Activated naive CD4-positive, alpha-beta T cell treated with Interleukin-2 at 50 U/mL for 16 hours (primary cell): ENCODE results near the gene AMMECR1.
"Not testable (repeated sequence)": the region's sequence is repeated elsewhere in the genome, so short reads cannot be mapped to it uniquely, and the experiment has no call there.

Experiments used
- DNase-seq: peaks from one replicate; pipeline ENCODE4 v3.0.0-alpha.2; 2020

Gene AMMECR1

GRCh38 chrX:110162131-110162530 is 155.8 kb downstream of the AMMECR1 start:
- DNase-seq = no peak

GRCh38 chrX:110161361-110161686 is 156.6 kb downstream of the AMMECR1 start:
- no peak for DNase-seq

- DNase-seq = no peak
Measured at GRCh38 chrX:110159865-110160264, 158.0 kb downstream of the AMMECR1 start.

GRCh38 chrX:110159235-110159634 is 158.7 kb downstream of the AMMECR1 start:
- no peak for DNase-seq

- no peak for DNase-seq
Measured at GRCh38 chrX:110157444-110157843, 160.4 kb downstream of the AMMECR1 start.

GRCh38 chrX:110156167-110156754 is 161.6 kb downstream of the AMMECR1 start:
- no peak for DNase-seq

GRCh38 chrX:110155759-110156158 is 162.1 kb downstream of the AMMECR1 start:
- no peak for DNase-seq

- not testable (repeated sequence) for DNase-seq
Measured at GRCh38 chrX:110154328-110154727, 163.6 kb downstream of the AMMECR1 start.

- no peak for DNase-seq
Measured at GRCh38 chrX:110153896-110154295, 164.0 kb downstream of the AMMECR1 start.

- no peak for DNase-seq
Measured at GRCh38 chrX:110153244-110153643, 164.6 kb downstream of the AMMECR1 start.

GRCh38 chrX:110146521-110146920 is 171.4 kb downstream of the AMMECR1 start:
- DNase-seq = peak; percentile 6

GRCh38 chrX:110145854-110146253 is 172.0 kb downstream of the AMMECR1 start:
- DNase-seq = peak; percentile 23

GRCh38 chrX:110145311-110145710 is 172.6 kb downstream of the AMMECR1 start:
- no peak for DNase-seq
